Left lung (tissue), 10 donors: ENCODE measurements around the gene PAGE2B. TPM values are rescaled to one million over a fixed set of nuclear protein-coding genes. Genes with fewer than 3 reads are reported as not detected.
"Not testable (repeated sequence)": the region's sequence is repeated elsewhere in the genome, so short reads cannot be mapped to it uniquely, and the experiment has no call there.

Experiments used
- ATAC-seq: fragments of 200-7000 bp; cut with Tn5 transposase; one replicate; pipeline ENCODE4 v1.9.1; 2020; ENCODE audit warnings: moderate library complexity
- DNase-seq, 4 donors: peaks; one replicate each; pipeline ENCODE4 v3.0.0-alpha.2; 2013 to 2020
- H3K27ac ChIP-seq, 2 donors: fragments of 200-600 bp; sonication (generic) in 1 of 2; one replicate each; pipeline versions ENCODE4 v1.5.0 to v1.8.0; 2020 to 2021
- H3K27me3 ChIP-seq, 2 donors: fragments of 200-600 bp; sonication (generic) in 1 of 2; one replicate each; pipeline versions ENCODE4 v1.5.0 to v1.8.0; 2020 to 2021
- H3K36me3 ChIP-seq, 2 donors: fragments of 200-600 bp; sonication (generic) in 1 of 2; one replicate each; pipeline versions ENCODE4 v1.5.0 to v1.8.0; 2020 to 2021
- H3K4me1 ChIP-seq, 2 donors: fragments of 200-600 bp; one replicate each; pipeline ENCODE4 v1.8.0; 2021
- H3K4me3 ChIP-seq, 2 donors: fragments of 200-600 bp; sonication (generic) in 1 of 2; one replicate each; pipeline versions ENCODE4 v1.5.0 to v1.8.0; 2020 to 2021; ENCODE audit warnings: mild to moderate bottlenecking in 1 of 2
- H3K9me3 ChIP-seq, 2 donors: fragments of 200-600 bp; sonication (generic) in 1 of 2; one replicate each; pipeline versions ENCODE4 v1.5.0 to v1.8.0; 2020 to 2021
- intact Hi-C, 2 donors: fragments of 100-400 bp; cut with DNase I; formaldehyde crosslinking; loops; one replicate each; pipeline versions ENCODE4 v1.11.2 to v1.14.2; 2022
- polyA plus RNA-seq, 6 donors: library from polyadenylated mRNA; unstranded; fragments of 120-200 nt; gene quantifications; one replicate each; pipeline ENCODE4 v1.2.1, GENCODE V29; 2013; ENCODE audit not compliant: insufficient read length in 6 of 6
- total RNA-seq, 2 donors: library from RNA; stranded (reverse); fragmentation: NEBNext Ultra II Directional; extraction: Animal tissue kit (Norgen Biotek cat#: 25700); gene quantifications; one replicate each; pipeline ENCODE4 v1.2.1, GENCODE V29; 2021
- TF ChIP-seq, protein P1 (sequence below), 2 donors: fragments of 200-600 bp; sonication (generic) in 1 of 2; IDR thresholded peaks; one replicate each; pipeline versions ENCODE4 v1.5.0 to v1.8.0; 2021; ENCODE audit warnings: antibody characterized with exemption in 2 of 2
- donor health status: DM: no; HTN: yes; CAD: no.
- donor health status: DM: no; HTN: no; CAD: no.

The PAGE2B gene
- total and polyA plus RNA-seq, 8 donors: not detected

DNA sequence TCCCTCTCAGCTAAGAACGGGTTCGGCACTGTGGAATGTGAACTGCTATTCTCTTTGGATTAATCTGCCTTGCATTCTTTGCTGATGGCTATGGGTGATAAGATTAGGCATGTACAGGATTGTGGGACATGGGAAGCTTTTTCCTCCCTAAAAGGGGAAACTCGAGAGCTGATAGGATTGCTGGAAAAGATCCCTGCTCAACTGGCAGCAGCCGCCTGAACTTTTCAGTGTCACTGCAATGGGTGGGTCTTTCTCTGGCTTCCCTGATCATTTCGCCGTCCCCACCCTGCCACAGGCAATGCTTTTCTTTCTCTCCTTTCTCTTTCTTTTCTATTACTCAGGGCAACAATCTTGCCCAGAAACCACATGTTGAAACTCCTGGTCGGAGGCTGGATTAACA lies 34.5 kb downstream of the PAGE2B start:
- Histone ChIP-seq H3K4me3 (no peak overlapping the region), H3K36me3 (no peaks in the 10 kb centered on the region), H3K27me3 (no peaks in the 10 kb centered on the region), H3K9me3 (no peaks in the 10 kb centered on the region), H3K4me1 (no peaks in the 10 kb centered on the region), H3K27ac (no peak overlapping the region)
- TF ChIP-seq, protein P1, sequence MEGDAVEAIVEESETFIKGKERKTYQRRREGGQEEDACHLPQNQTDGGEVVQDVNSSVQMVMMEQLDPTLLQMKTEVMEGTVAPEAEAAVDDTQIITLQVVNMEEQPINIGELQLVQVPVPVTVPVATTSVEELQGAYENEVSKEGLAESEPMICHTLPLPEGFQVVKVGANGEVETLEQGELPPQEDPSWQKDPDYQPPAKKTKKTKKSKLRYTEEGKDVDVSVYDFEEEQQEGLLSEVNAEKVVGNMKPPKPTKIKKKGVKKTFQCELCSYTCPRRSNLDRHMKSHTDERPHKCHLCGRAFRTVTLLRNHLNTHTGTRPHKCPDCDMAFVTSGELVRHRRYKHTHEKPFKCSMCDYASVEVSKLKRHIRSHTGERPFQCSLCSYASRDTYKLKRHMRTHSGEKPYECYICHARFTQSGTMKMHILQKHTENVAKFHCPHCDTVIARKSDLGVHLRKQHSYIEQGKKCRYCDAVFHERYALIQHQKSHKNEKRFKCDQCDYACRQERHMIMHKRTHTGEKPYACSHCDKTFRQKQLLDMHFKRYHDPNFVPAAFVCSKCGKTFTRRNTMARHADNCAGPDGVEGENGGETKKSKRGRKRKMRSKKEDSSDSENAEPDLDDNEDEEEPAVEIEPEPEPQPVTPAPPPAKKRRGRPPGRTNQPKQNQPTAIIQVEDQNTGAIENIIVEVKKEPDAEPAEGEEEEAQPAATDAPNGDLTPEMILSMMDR (IDR thresholded peaks at IDR 0.05): no peak
- no peak for ATAC-seq
- no peak for DNase-seq
- intact Hi-C loops: no loop called here

DNA sequence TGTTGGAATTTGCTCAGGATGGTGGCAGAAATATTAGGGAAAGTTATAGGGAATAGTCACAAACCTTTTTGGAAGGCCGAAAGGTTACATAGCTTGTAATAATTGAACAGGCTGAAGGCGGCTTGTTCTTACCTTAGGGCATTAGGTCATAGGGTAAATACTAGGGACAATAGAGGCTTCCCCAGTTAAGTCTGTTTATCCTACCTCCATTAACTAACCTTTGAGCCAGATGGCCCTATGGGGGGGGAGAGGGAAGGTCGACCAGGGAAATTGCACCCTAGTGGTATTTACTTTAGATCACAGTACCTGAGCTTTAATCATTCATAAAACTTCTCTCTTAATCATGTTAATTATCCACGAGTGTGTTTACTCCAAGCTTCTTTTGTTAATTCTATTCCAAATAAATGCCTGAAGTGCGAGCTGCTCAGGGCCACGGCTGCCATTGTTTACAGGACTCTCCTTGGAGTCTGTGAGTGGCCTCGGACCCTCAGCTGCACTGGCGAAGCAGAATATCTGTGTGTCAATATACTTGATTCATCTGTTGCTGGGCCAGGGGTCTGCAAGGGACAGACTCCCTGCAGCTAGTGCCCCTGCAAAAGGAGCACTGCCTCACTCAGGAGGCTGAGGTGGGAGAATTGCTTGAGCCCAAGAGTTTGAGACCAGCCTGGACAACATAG lies 36.9 kb downstream of the PAGE2B start:
- Histone ChIP-seq H3K4me1 (no peaks in the 10 kb centered on the region), H3K27ac (no peak overlapping the region), H3K27me3 (no peaks in the 10 kb centered on the region), H3K9me3 (no peaks in the 10 kb centered on the region), H3K4me3 (no peak overlapping the region), H3K36me3 (no peaks in the 10 kb centered on the region)
- ATAC-seq (no peak), DNase-seq (no peak)
- TF ChIP-seq, protein P1 (IDR thresholded peaks at IDR 0.05): no peak
- intact Hi-C loops: no loop called here

DNA sequence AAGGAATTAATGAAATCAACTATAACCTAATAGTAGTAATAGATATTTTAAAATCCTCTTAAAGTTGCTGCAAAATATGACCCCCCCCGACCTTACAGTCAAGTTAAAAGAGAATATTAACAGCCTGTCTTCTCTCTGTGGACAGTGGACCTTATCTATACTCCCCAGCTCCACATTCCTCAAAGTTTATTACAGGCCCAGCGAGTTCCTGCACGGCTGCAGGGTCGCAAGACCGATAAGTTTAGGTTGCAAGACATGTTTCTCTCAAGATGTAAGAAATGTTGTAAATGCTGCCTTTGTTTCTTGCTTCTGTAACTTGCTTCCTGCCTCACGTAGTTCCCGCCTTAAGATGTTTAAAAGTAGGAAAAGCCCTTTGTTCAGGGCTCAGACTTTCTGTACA lies 41.8 kb downstream of the PAGE2B start:
- DNase-seq, H3K36me3 ChIP-seq, H3K27me3 ChIP-seq, ATAC-seq, intact Hi-C loops, H3K9me3 ChIP-seq, H3K4me3 ChIP-seq, H3K27ac ChIP-seq, H3K4me1 ChIP-seq: not testable (repeated sequence)

DNA sequence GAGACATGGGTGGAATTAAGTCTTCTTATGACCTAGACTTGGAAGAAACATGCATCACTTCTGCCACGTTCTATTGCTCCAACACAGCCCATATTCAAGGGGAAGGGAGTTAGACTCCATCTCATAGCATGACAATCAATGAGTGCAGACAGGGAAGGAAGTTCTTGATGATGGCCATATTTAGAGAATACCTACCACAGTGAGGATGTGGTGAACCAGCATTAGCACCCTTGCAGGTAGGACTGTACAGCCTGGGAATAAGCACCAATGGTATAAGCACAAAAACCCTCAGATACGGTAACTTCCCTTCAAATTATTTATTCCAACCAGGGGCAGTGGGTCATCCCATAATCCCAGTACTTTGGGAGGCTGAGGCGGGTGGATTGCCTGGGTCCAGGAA lies 43.7 kb downstream of the PAGE2B start:
- TF ChIP-seq, protein P1 (IDR thresholded peaks at IDR 0.05): no peak
- ATAC-seq (no peak), DNase-seq (no peak)
- intact Hi-C loops: no loop called here
- Histone ChIP-seq H3K27ac (no peak overlapping the region), H3K27me3 (no peaks in the 10 kb centered on the region), H3K36me3 (no peaks in the 10 kb centered on the region), H3K4me1 (no peaks in the 10 kb centered on the region), H3K9me3 (no peaks in the 10 kb centered on the region), H3K4me3 (no peak overlapping the region)

DNA sequence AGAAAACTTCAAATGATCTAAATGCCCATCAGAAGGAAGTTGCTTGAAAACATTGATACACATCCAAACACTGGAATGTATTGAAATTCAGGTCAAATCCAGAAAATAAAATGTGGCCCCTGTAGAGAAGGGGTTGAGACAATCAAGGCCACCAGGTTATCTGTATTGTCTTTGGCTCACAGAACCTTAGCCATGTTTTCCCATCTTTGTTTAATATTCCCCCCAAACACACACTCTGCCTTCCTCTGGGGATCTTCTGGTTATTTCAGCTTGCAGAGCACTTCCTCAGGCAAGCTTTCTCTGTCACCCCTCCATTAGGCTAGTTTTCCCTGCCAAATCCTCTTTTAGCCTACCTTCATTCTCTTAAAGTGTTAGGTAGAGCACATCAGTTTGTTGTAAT lies 44.4 kb downstream of the PAGE2B start:
- Histone ChIP-seq H3K27ac (no peak overlapping the region), H3K4me3 (no peak overlapping the region)
- intact Hi-C loops: no loop called here

More for the DNA sequence above, 44.4 kb downstream of the PAGE2B start:
- Histone ChIP-seq H3K4me1 (no peaks in the 10 kb centered on the region), H3K27me3 (no peaks in the 10 kb centered on the region), H3K36me3 (no peaks in the 10 kb centered on the region), H3K9me3 (no peaks in the 10 kb centered on the region)
- no peak for DNase-seq
- ATAC-seq: no peak
- TF ChIP-seq, protein P1 (IDR thresholded peaks at IDR 0.05): no peak
